ENCODE measurements around the gene TARM1.

- TF ChIP-seq CTCF (IDR thresholded peaks at IDR 0.05; ENCODE audit: control extremely low read depth in 1 of 3, insufficient read depth in 1 of 3, low read depth in 1 of 3, low read length in 3 of 3) (no peak), POLR2AphosphoS5 (IDR thresholded peaks at IDR 0.05; ENCODE audit: low read depth, low read length) (no peak), EP300 (IDR thresholded peaks at IDR 0.05; ENCODE audit: borderline replicate concordance in 1 of 2, low read depth in 2 of 2, low read length in 2 of 2) (no peak), ZNF274 (IDR thresholded peaks at IDR 0.05; ENCODE audit: borderline replicate concordance, extremely low read depth, low read length) (no peak), POLR2A (IDR thresholded peaks at IDR 0.05; ENCODE audit: control extremely low read depth in 1 of 2, low read depth in 2 of 2, low read length in 2 of 2) (no peak), RBBP5 (IDR thresholded peaks at IDR 0.05; ENCODE audit: borderline replicate concordance, low read depth, low read length) (no peak), JUND (IDR thresholded peaks at IDR 0.05; ENCODE audit: low read length) (no peak), HDAC2 (IDR thresholded peaks at IDR 0.05; ENCODE audit: borderline replicate concordance in 1 of 2, low read depth in 2 of 2, low read length in 2 of 2) (no peak), CHD1 (IDR thresholded peaks at IDR 0.05; ENCODE audit: low read depth, low read length) (no peak), EZH2 (IDR thresholded peaks at IDR 0.05; ENCODE audit: low read depth, low read length, severe bottlenecking) (no peak), CBX5 (IDR thresholded peaks at IDR 0.05; ENCODE audit: low read depth, low read length) (no peak), JUN (IDR thresholded peaks at IDR 0.05; ENCODE audit: low read depth, low read length) (no peak), EGR1 (IDR thresholded peaks at IDR 0.05; ENCODE audit: borderline replicate concordance, low read depth, low read length) (no peak)
Measured at GRCh38 chr19:54099190-54099902, 18.2 kb upstream of the TARM1 start.
